Measurements from ENCODE around the gene PAEP. TPM values are rescaled to one million over a fixed set of nuclear protein-coding genes. Genes with fewer than 3 reads are reported as not detected.
"Not testable (repeated sequence)": the region's sequence is repeated elsewhere in the genome, so short reads cannot be mapped to it uniquely, and the experiment has no call there.

The PAEP gene
- not detected in 2 replicates for total RNA-seq

GRCh38 chr9:135561391-135562234 is at the start of gene PAEP:
Gene PAEP, plus strand, starts transcription at chr9:135561756.
- intact Hi-C loops (cut with micrococcal nuclease): no loop called here
- Mint-ChIP-seq H3K36me3 (ENCODE audit: low read depth) (no peaks in the 10 kb centered on the region), H3K4me1 (no peaks in the 10 kb centered on the region), H3K27me3 (no peaks in the 10 kb centered on the region), H3K27ac (no peak within 1 kb of the TSS), H3K4me3 (no peak within 1 kb of the TSS), H3K9me3 (no peaks in the 10 kb centered on the region)
- DNase-seq: no peak

GRCh38 chr9:135512241-135512603 is 49.3 kb upstream of the PAEP start:
- Mint-ChIP-seq H3K27ac (no peak overlapping the region), H3K36me3 (ENCODE audit: low read depth) (no peaks in the 10 kb centered on the region), H3K4me1 (peaks cover 12% of the 10 kb centered on the region), H3K9me3 (peaks cover 4% of the 10 kb centered on the region), H3K4me3 (no peak overlapping the region), H3K27me3 (peaks cover 6% of the 10 kb centered on the region)
- intact Hi-C loops (cut with micrococcal nuclease): no loop called here
- no peak for DNase-seq

GRCh38 chr9:135512904-135513303 is 48.7 kb upstream of the PAEP start:
- Mint-ChIP-seq H3K4me1 (peaks cover 12% of the 10 kb centered on the region), H3K27me3 (peaks cover 9% of the 10 kb centered on the region), H3K9me3 (peaks cover 4% of the 10 kb centered on the region), H3K4me3 (no peak overlapping the region), H3K36me3 (ENCODE audit: low read depth) (no peaks in the 10 kb centered on the region), H3K27ac (no peak overlapping the region)
- DNase-seq: no peak
- intact Hi-C loops (cut with micrococcal nuclease): no loop called here

GRCh38 chr9:135513351-135513846 is 48.2 kb upstream of the PAEP start:
- Mint-ChIP-seq H3K27me3 (peaks cover 12% of the 10 kb centered on the region), H3K4me1 (peaks cover 12% of the 10 kb centered on the region), H3K36me3 (ENCODE audit: low read depth) (no peaks in the 10 kb centered on the region), H3K9me3 (peaks cover 4% of the 10 kb centered on the region), H3K4me3 (no peak overlapping the region), H3K27ac (no peak overlapping the region)
- DNase-seq: no peak
- intact Hi-C loops (cut with micrococcal nuclease): no loop called here

GRCh38 chr9:135513906-135514305 is 47.6 kb upstream of the PAEP start:
- H3K27ac Mint-ChIP-seq; DNase-seq; H3K4me3 Mint-ChIP-seq; intact Hi-C loops (cut with micrococcal nuclease); H3K36me3 Mint-ChIP-seq (ENCODE audit: low read depth); H3K9me3 Mint-ChIP-seq: not testable (repeated sequence)
- Mint-ChIP-seq H3K27me3 (peaks cover 13% of the 10 kb centered on the region), H3K4me1 (peaks cover 12% of the 10 kb centered on the region)

GRCh38 chr9:135514342-135515082 is 47.0 kb upstream of the PAEP start:
- H3K4me1 Mint-ChIP-seq: peaks cover 12% of the 10 kb centered on the region
- H3K9me3 Mint-ChIP-seq: no peaks in the 10 kb centered on the region
- H3K27ac Mint-ChIP-seq: no peak overlapping the region
- H3K4me3 Mint-ChIP-seq: no peak overlapping the region
- no peak for DNase-seq
- intact Hi-C loops (cut with micrococcal nuclease): no loop called here
- H3K27me3 Mint-ChIP-seq: peaks cover 10% of the 10 kb centered on the region
- no peaks in the 10 kb centered on the region for H3K36me3 Mint-ChIP-seq (ENCODE audit: low read depth)

GRCh38 chr9:135515083-135515951 is 46.2 kb upstream of the PAEP start:
- intact Hi-C loops (cut with micrococcal nuclease): no loop called here
- Mint-ChIP-seq H3K36me3 (ENCODE audit: low read depth) (no peaks in the 10 kb centered on the region), H3K4me3 (no peak overlapping the region), H3K27me3 (peaks cover 10% of the 10 kb centered on the region), H3K9me3 (no peaks in the 10 kb centered on the region), H3K4me1 (peaks cover 12% of the 10 kb centered on the region), H3K27ac (no peak overlapping the region)
- no peak for DNase-seq

GRCh38 chr9:135516132-135516860 is 45.3 kb upstream of the PAEP start:
- intact Hi-C loops (cut with micrococcal nuclease): no loop called here
- Mint-ChIP-seq H3K4me3 (no peak overlapping the region), H3K27ac (peak overlapping the region; percentile 9), H3K9me3 (no peaks in the 10 kb centered on the region), H3K36me3 (ENCODE audit: low read depth) (no peaks in the 10 kb centered on the region), H3K4me1 (peaks cover 7% of the 10 kb centered on the region), H3K27me3 (peaks cover 12% of the 10 kb centered on the region)
- DNase-seq: no peak

- no peaks in the 10 kb centered on the region for H3K36me3 Mint-ChIP-seq (ENCODE audit: low read depth)
- H3K27ac Mint-ChIP-seq: no peak overlapping the region
- no peaks in the 10 kb centered on the region for H3K9me3 Mint-ChIP-seq
- intact Hi-C loops (cut with micrococcal nuclease): no loop called here
- no peak overlapping the region for H3K4me3 Mint-ChIP-seq
- H3K4me1 Mint-ChIP-seq: peaks cover 4% of the 10 kb centered on the region
- DNase-seq: no peak
- peaks cover 12% of the 10 kb centered on the region for H3K27me3 Mint-ChIP-seq
These were observed 44.1 kb upstream of the PAEP start for GRCh38 chr9:135517407-135517822.

GRCh38 chr9:135519179-135519971 is 42.2 kb upstream of the PAEP start:
- intact Hi-C loops (cut with micrococcal nuclease): no loop called here
- Mint-ChIP-seq H3K4me3 (no peak overlapping the region), H3K36me3 (ENCODE audit: low read depth) (no peaks in the 10 kb centered on the region), H3K9me3 (no peaks in the 10 kb centered on the region), H3K4me1 (peaks cover 4% of the 10 kb centered on the region), H3K27ac (no peak overlapping the region), H3K27me3 (peaks cover 12% of the 10 kb centered on the region)
- no peak for DNase-seq

- Mint-ChIP-seq H3K4me1 (peaks cover 2% of the 10 kb centered on the region), H3K36me3 (ENCODE audit: low read depth) (no peaks in the 10 kb centered on the region), H3K27ac (peak within 1 kb of the TSS; percentile 10), H3K27me3 (peaks cover 12% of the 10 kb centered on the region), H3K9me3 (no peaks in the 10 kb centered on the region), H3K4me3 (no peak within 1 kb of the TSS)
- no peak for DNase-seq
- intact Hi-C loops (cut with micrococcal nuclease): no loop called here
These were observed 40.5 kb upstream of the PAEP start, which contains the start of gene LCN1 for GRCh38 chr9:135520916-135521607. Gene LCN1, plus strand, starts transcription at chr9:135521440. Its CDS starts 58 bp downstream, at chr9:135521498.

- no peaks in the 10 kb centered on the region for H3K4me1 Mint-ChIP-seq
These were observed 39.9 kb upstream of the PAEP start for GRCh38 chr9:135521608-135522095.

More at GRCh38 chr9:135521608-135522095, 39.9 kb upstream of the PAEP start:
- no peaks in the 10 kb centered on the region for H3K36me3 Mint-ChIP-seq (ENCODE audit: low read depth)
- H3K4me3 Mint-ChIP-seq: no peak overlapping the region
- no peaks in the 10 kb centered on the region for H3K9me3 Mint-ChIP-seq
- intact Hi-C loops (cut with micrococcal nuclease): no loop called here
- DNase-seq: no peak
- H3K27me3 Mint-ChIP-seq: peaks cover 12% of the 10 kb centered on the region
- H3K27ac Mint-ChIP-seq: no peak overlapping the region
